DOHH2 (cell line): ENCODE data around the gene CDC16.

ENCODE experiments used
- H3F3A ChIP-seq: fragments of 200-600 bp; sonication (generic), shearing (Covaris generic); 2 replicates; pipeline ENCODE4 v1.6.0; 2016; ENCODE audit warnings: antibody characterized with exemption, mild to moderate bottlenecking; ENCODE audit not compliant: control insufficient read depth, insufficient read depth
- H3K27ac ChIP-seq: fragments of 200-600 bp; sonication (generic); 2 replicates; pipeline ENCODE4 v1.5.1; 2014; ENCODE audit warnings: low read depth, mild to moderate bottlenecking, low read length, moderate library complexity
- H3K27me3 ChIP-seq: fragments of 200-600 bp; sonication (generic); 2 replicates; pipeline ENCODE4 v1.6.1; 2014; ENCODE audit warnings: mild to moderate bottlenecking, low read length, mixed read lengths; ENCODE audit not compliant: control insufficient read depth
- H3K36me3 ChIP-seq: fragments of 200-600 bp; sonication (generic); 2 replicates; pipeline ENCODE4 v1.6.1; 2014; ENCODE audit warnings: mild to moderate bottlenecking, low read length, moderate library complexity, mixed read lengths; ENCODE audit not compliant: control insufficient read depth
- H3K4me1 ChIP-seq: fragments of 200-600 bp; sonication (generic); 2 replicates; pipeline ENCODE4 v1.6.1; 2014; ENCODE audit warnings: mild to moderate bottlenecking, low read length, mixed read lengths; ENCODE audit not compliant: control insufficient read depth
- H3K4me2 ChIP-seq: fragments of 200-600 bp; sonication (generic); 2 replicates; pipeline ENCODE4 v1.6.0; 2014; ENCODE audit warnings: mild to moderate bottlenecking, low read length, moderate library complexity
- H3K4me3 ChIP-seq: fragments of 200-600 bp; sonication (generic); 2 replicates; pipeline ENCODE4 v1.5.1; 2014; ENCODE audit warnings: mild to moderate bottlenecking, low read length, mixed read lengths
- H3K79me2 ChIP-seq: fragments of 200-600 bp; sonication (generic); 2 replicates; pipeline ENCODE4 v1.6.1; 2014; ENCODE audit warnings: mild to moderate bottlenecking, low read length, mixed read lengths; ENCODE audit not compliant: control insufficient read depth
- H3K9me2 ChIP-seq: fragments of 200-600 bp; sonication (generic); replicated peaks from 2 replicates; pipeline ENCODE4 v1.6.1; 2014; ENCODE audit warnings: mild to moderate bottlenecking, low read length, mixed read lengths; ENCODE audit not compliant: control insufficient read depth
- H3K9me3 ChIP-seq: fragments of 200-600 bp; sonication (generic); 2 replicates; pipeline ENCODE4 v1.6.1; 2014; ENCODE audit warnings: antibody characterized with exemption, low read length, mixed read lengths; ENCODE audit not compliant: control insufficient read depth, insufficient read depth
- H4K20me1 ChIP-seq: fragments of 200-600 bp; sonication (generic); 2 replicates; pipeline ENCODE4 v1.6.0; 2014; ENCODE audit warnings: low read depth, mild to moderate bottlenecking, antibody characterized with exemption, low read length, moderate library complexity; ENCODE audit not compliant: control insufficient read depth, insufficient read depth
- EZH2phosphoT487 ChIP-seq: fragments of 200-600 bp; sonication (generic); IDR thresholded peaks from 2 replicates; pipeline ENCODE4 v1.6.1; 2017; ENCODE audit warnings: borderline replicate concordance, mild to moderate bottlenecking, antibody characterized with exemption, low read length, moderate library complexity, mixed read lengths
- TF ChIP-seq, protein P1 (sequence below): fragments of 200-600 bp; sonication (generic); IDR thresholded peaks from one replicate; pipeline ENCODE4 v1.5.1; 2014; ENCODE audit warnings: antibody characterized with exemption, mild to moderate bottlenecking, low read depth, low read length; ENCODE audit not compliant: poor library complexity, severe bottlenecking

Gene CDC16

DNA sequence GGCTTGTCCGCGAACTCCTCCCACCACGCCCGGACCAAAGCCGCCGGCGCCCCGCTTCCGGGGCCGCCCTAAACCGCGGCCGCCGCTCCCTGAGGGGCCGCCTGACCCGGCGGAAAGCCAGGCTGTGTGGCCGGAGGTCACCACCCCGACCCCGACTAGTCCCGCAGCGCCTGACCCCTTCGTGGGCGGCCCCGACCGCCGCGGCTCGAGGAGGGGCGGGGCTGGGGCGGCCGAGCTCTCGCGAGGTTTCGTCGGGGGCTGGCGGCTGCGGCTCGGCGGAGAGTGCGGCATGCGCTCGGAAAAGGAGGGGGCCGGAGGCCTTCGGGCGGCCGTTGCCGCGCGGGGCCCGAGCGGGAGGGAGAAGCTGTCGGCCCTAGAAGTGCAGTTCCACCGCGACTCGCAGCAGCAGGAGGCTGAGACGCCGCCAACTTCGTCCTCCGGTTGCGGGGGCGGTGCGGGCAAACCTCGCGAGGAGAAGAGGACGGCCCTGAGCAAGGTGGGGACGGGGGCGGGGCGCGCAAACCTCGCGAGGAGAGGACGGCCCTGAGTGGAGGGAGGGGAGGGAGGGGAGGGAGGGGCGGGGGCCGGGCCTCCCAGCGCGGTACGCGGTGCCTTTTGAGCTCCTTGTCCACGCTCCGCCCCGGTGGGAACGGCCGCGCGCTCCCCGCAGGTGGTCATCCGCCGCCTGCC, 46.8 kb downstream of the CDC16 start, which contains the start of gene UPF3A:
Gene UPF3A (plus strand): TSS at position 251 of the 690 bp plus-strand sequence. CDS start 39 bp downstream, at position 290.
- H3K9me2 ChIP-seq = no peaks in the 10 kb centered on the region
- H3F3A ChIP-seq = peaks cover 35% of the 10 kb centered on the region
- H3K4me1 ChIP-seq = peaks cover 28% of the 10 kb centered on the region
- H3K36me3 ChIP-seq = peaks cover 57% of the 10 kb centered on the region
- H3K4me2 ChIP-seq = peak within 1 kb of the TSS; percentile 97
- no peak for TF ChIP-seq EZH2phosphoT487
- TF ChIP-seq, protein P1, sequence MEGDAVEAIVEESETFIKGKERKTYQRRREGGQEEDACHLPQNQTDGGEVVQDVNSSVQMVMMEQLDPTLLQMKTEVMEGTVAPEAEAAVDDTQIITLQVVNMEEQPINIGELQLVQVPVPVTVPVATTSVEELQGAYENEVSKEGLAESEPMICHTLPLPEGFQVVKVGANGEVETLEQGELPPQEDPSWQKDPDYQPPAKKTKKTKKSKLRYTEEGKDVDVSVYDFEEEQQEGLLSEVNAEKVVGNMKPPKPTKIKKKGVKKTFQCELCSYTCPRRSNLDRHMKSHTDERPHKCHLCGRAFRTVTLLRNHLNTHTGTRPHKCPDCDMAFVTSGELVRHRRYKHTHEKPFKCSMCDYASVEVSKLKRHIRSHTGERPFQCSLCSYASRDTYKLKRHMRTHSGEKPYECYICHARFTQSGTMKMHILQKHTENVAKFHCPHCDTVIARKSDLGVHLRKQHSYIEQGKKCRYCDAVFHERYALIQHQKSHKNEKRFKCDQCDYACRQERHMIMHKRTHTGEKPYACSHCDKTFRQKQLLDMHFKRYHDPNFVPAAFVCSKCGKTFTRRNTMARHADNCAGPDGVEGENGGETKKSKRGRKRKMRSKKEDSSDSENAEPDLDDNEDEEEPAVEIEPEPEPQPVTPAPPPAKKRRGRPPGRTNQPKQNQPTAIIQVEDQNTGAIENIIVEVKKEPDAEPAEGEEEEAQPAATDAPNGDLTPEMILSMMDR = no peak
- no peaks in the 10 kb centered on the region for H3K27me3 ChIP-seq
- no peaks in the 10 kb centered on the region for H4K20me1 ChIP-seq
- H3K9me3 ChIP-seq = no peaks in the 10 kb centered on the region
- H3K27ac ChIP-seq = peak within 1 kb of the TSS; percentile 95
- peak within 1 kb of the TSS; percentile 78 for H3K4me3 ChIP-seq
- peaks cover 45% of the 10 kb centered on the region for H3K79me2 ChIP-seq

DNA sequence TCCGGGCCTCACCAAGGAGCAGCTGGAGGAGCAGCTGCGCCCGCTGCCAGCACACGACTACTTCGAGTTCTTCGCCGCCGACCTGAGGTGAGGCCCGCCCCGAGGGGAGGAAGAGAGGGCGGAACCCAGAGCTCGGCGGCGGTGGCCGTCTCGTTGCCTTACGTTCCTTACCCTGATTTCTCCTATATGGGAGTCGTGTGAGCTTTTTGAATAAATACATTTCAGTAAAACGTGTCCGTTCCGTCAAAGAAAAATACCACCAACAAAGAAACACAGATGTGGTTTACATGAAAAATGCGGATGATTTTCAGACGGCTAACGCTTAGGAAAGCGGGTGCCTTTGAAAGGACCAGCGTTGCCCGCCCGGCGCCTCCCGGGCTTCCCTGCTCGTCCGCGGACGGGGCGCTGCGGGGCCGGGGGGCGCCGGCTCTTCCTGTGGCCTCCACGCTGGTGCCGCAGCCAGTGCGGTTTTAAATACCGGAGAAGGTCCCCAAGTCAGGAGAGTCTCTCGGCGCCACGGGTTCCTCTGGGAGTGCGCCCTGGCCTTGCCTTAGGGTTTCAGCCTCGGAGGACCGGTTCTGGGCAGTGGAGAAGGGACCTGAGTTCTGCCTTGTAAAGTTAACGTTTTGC, 47.5 kb downstream of the CDC16 start:
- Histone ChIP-seq H3F3A (peaks cover 35% of the 10 kb centered on the region), H4K20me1 (no peaks in the 10 kb centered on the region), H3K27me3 (no peaks in the 10 kb centered on the region), H3K36me3 (peaks cover 62% of the 10 kb centered on the region), H3K4me2 (peak overlapping the region; percentile 78), H3K9me2 (no peaks in the 10 kb centered on the region), H3K27ac (peak overlapping the region; percentile 95), H3K9me3 (no peaks in the 10 kb centered on the region), H3K4me3 (peak overlapping the region; percentile 78), H3K79me2 (peaks cover 52% of the 10 kb centered on the region), H3K4me1 (peaks cover 28% of the 10 kb centered on the region)
- TF ChIP-seq, protein P1 = no peak
- no peak for TF ChIP-seq EZH2phosphoT487

DNA sequence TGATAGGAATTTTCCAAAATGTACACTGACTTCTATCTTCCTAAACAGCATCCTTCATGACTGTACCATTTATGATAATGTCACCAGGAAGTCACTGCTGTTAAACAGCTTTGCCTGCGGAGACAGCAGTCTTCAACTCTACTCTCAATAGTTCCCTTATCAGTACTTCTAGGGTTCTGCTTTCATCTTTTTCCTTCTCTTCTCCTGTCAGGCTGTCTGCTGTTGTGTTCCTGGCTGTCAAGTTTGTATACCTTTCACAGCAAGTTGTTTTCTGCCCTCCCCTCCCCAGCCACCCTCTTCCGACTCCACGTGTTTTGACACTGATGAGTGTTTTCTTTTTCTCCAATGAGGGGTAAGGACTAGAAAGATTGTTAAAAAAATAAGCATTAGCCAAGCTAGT, 48.9 kb downstream of the CDC16 start:
- peak overlapping the region; percentile 78 for H3K4me2 ChIP-seq
- H3K9me3 ChIP-seq = no peaks in the 10 kb centered on the region
- H3K27ac ChIP-seq = no peak overlapping the region
- peaks cover 70% of the 10 kb centered on the region for H3K36me3 ChIP-seq
- H3K4me3 ChIP-seq = peak overlapping the region; percentile 0; the same call in 1 of the 2 replicates
- peaks cover 60% of the 10 kb centered on the region for H3K79me2 ChIP-seq
- H4K20me1 ChIP-seq = no peaks in the 10 kb centered on the region
- H3K9me2 ChIP-seq = no peaks in the 10 kb centered on the region
- no peaks in the 10 kb centered on the region for H3K27me3 ChIP-seq
- TF ChIP-seq, protein P1 = no peak
- no peak for TF ChIP-seq EZH2phosphoT487
- H3K4me1 ChIP-seq = peaks cover 28% of the 10 kb centered on the region
- H3F3A ChIP-seq = peaks cover 26% of the 10 kb centered on the region
